ENCODE measurements around the gene THSD8.
"Not testable (repeated sequence)": the region's sequence is repeated elsewhere in the genome, so short reads cannot be mapped to it uniquely, and the experiment has no call there.

THSD8 gene

DNA sequence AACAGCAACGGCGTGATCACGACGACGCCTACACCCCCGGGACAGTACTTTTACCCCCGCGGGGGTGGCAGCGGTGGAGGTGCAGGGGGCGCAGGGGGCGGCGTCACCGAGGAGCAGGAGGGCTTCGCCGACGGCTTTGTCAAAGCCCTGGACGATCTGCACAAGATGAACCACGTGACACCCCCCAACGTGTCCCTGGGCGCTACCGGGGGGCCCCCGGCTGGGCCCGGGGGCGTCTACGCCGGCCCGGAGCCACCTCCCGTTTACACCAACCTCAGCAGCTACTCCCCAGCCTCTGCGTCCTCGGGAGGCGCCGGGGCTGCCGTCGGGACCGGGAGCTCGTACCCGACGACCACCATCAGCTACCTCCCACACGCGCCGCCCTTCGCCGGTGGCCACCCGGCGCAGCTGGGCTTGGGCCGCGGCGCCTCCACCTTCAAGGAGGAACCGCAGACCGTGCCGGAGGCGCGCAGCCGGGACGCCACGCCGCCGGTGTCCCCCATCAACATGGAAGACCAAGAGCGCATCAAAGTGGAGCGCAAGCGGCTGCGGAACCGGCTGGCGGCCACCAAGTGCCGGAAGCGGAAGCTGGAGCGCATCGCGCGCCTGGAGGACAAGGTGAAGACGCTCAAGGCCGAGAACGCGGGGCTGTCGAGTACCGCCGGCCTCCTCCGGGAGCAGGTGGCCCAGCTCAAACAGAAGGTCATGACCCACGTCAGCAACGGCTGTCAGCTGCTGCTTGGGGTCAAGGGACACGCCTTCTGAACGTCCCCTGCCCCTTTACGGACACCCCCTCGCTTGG lies 9.6 kb upstream of the THSD8 start:
- DNase-seq (ENCODE audit: low spot score): peak; percentile 81

DNA sequence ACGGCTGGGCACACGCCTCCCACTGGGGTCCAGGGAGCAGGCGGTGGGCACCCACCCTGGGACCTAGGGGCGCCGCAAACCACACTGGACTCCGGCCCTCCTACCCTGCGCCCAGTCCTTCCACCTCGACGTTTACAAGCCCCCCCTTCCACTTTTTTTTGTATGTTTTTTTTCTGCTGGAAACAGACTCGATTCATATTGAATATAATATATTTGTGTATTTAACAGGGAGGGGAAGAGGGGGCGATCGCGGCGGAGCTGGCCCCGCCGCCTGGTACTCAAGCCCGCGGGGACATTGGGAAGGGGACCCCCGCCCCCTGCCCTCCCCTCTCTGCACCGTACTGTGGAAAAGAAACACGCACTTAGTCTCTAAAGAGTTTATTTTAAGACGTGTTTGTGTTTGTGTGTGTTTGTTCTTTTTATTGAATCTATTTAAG lies 9.0 kb upstream of the THSD8 start:
- DNase-seq (ENCODE audit: low spot score): no peak

DNA sequence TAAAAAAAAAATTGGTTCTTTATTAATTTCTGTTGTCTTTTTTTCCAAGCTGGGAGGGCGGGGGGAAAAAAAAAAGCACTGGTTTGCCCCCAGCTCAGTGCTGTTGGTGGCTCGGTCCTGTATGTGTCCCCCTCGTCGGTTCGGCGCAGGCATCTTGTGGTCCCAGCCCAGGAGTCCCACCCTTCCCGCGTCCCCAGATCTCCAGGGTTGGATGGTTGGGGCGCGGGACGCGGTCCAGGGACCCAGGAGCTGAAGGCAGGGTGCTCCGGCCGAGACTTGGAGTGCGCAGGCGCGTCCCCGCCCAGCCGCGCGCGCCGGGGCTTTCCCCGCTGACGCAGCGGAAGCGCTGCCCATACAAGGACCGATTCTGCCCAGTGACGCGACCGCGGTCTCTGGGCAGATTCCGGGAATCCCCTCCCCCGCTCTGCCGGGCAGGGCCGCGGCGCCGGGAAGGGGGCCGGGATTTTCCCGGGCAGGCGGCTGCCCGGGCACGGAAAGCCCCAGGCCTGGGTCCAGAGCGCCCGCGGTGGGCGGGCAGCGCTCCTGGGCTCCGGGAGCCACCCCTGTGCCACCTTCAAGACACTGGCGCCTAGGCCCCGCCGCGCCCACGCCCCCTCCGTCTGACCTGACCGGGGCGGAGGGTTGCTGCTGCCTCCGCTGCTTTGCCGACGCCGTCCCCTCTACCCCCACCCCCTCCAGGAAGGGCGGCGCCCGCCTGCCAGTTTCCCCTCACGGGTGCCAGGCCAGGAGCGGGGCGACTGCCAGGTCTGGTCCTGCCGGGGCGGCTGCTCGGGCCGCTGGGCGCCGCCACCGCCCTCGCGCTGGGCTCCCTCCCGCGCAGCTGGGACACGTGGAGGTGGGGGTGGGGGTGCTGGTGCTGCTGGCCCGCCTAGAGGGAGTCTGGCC lies 8.3 kb upstream of the THSD8 start:
- DNase-seq (ENCODE audit: low spot score): peak; percentile 96

DNA sequence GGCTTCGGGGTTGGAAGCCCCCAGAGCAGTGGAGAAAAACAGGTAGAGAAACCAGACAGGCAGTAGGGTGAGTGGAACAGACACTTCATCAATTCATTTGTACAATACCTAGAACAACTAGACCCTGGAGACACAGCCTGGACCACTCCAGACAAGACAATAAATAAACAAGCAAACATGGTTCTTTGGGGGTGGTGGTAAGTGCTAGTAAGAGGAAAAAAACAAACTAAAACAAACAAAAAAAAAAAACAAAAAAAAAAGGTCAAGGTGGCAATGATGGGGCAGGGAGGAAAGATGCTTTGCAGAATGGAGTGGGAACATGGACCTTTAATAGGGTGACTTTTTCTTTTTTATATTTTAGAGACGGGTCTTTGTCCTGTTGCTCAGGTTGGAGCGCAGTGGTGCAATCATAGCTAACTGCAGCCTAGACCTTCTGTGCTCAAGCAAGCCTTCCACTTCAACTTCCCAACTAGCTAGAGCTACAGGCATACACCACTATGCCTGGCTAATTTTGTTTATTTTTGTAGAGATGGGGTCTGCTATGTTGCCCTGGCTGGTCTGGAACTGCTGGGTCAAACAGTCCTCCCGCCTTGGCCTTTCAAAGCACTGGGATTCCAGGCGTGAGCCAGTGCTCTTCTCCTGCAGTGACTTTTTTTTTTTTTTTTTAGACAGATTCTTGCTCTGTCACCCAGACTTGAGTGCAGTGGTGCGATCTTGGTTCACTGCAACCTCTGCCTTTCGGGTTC lies 7.5 kb upstream of the THSD8 start:
- DNase-seq (ENCODE audit: low spot score): no peak

DNA sequence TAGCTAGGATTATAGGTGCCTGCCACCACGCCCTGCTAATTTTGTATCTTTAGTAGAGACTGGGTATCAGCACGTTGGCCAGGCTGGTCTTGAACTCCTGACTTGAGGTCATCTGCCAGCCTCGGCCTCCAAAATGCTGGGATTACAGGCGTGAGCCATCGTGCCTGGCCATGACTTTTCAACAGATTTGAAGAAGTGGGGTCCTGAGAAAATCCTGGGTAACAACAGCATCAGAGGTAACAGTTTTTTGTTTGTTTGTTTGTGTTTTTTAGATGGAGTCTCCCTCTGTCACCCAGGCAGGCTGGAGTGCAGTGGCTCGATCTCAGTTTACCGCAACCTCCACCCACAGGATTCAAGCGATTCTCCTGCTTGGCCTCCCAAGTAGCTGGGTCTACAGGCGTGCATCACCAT lies 6.9 kb upstream of the THSD8 start:
- no peak for DNase-seq (ENCODE audit: low spot score)

DNA sequence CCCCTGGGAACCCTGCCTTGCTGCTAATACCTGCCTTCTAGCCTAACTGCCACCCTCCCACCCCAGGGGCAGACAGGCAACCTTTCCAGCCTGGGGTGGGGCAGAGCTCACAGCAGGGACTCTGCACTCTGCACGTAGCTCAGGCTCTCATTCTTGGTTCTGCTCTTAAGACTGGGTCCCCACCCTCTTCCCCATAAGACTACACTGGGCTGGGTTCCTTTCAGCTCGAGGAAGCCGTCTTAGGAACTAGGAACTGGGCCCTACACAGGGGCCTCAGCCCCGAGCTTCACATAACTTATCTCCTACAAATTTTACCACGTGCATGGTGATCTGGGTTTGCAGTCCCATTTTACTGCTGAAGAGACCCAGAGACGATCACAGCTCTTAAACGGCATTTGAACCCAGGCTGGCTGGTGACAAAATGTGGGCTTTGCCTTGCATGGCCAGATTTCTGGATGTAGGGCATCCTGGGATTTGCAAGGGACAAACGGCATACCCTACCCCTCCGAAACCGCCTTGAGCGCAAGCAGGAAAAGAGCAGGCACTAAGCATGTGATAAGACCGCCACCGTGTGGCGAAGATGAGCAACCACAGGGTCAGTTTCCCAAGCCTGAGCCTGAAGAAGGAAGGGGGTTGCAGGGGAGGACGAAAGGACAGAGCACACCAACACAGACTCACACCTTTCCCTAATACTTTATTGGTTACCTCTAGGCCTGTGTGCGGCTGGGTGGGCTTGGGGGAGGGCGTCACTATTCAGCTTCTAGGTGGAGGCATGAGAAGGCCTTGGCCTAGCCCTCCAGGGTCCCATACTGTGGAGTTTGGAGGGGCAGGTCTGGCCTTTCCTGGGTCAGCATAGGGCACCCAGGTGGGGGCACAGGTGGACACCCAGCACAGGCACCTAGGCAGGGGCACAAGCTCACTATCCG lies 5.5 kb upstream of the THSD8 start:
- peak; percentile 87 for DNase-seq (ENCODE audit: low spot score)

GRCh38 chr19:12797141-12797587 lies 4.7 kb upstream of the THSD8 start:
- no peak for DNase-seq (ENCODE audit: low spot score)

DNA sequence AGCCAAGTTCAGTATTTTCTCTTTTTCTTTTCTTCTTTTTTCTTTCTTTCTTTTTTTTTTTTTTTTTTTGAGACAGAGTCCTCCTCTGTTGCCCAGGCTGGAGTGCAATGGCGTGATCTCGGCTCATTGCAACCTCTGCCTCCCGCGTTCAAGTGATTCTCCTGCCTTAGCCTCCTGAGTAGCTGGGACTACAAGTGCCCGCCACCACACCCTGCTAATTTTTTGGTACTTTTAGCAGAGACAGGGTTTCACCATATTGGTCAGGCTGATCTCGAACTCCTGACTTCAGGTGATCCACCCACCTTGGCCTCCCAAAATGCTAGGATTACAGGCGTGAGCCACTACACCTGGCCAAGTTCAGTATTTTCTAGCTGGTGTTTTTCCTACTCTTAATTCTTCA lies 4.3 kb upstream of the THSD8 start:
- DNase-seq (ENCODE audit: low spot score): not testable (repeated sequence)

DNA sequence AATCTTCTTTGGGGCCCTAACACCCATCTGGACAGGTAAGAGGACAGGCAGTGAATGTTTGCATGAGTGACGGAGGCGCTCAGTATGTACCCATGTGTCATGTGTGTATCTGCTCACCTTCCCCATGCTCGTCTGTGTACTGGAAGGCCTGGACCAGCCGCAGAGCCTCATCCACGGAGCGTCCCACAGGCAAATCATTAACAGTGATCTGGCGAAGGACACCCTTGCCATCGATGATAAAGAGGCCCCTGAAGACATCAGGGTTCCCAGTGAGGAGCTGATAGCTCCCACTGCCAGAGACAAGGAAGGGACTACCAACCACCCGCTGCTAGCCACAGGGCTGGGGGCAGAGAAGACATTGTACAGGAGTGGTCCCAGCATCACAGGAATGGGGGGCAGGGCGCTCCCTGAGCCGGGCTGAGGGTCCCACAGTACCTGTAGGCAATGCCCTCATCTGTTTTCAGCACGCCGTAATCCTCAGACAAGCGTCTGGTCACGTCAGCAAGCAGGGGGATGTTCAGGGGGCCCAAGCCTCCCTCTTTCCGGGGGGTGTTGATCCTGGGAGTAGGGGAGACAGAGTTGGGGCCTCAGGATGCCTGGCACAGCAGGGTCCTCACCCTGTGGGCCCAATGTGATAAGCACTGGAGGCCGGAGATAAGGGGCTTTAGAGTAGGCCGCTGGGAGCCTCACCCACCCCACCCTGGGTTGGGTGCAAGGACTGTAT lies 2.0 kb upstream of the THSD8 start:
- DNase-seq (ENCODE audit: low spot score): no peak

DNA sequence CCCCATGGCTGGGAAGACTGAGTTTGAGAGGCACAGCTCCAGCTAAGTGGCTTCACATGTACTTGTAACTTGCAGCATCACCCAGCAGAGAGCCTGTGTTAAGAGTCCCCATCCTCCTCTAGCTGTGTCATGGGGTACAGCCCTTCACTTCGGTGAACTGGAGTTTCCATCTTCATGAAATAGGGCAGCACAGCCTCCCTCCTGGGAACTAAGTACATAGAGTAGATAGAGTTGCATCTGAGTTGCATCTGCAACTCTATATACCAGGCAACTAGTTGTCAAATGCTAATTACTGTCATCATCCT lies 1.5 kb upstream of the THSD8 start:
- DNase-seq (ENCODE audit: low spot score): no peak

DNA sequence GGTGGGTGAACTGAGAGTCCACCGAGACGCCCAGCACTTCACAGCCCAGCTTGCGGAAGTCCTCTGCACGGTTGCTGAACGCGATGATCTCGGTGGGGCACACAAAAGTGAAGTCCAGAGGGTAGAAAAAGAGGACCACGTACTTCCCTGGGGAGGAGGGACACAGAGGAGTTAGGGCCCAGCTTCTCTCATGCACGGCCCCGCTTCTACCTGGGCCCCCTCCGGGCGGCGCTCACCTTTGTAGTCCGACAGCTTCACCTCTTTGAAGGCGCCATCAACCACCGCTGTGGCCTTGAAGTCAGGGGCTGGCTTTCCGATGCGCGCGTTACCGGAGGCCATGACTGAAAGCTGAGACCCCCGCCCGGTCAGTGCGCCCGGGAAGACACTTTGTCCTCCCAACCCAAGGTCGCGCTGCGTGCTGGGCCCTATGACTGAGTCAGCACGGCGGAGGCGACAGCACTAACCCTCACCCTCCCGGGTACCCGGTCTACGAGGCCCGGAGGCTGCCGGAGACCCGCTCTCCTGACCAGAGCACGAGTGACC lies 875 bp upstream of the THSD8 start:
- no peak for DNase-seq (ENCODE audit: low spot score)

DNA sequence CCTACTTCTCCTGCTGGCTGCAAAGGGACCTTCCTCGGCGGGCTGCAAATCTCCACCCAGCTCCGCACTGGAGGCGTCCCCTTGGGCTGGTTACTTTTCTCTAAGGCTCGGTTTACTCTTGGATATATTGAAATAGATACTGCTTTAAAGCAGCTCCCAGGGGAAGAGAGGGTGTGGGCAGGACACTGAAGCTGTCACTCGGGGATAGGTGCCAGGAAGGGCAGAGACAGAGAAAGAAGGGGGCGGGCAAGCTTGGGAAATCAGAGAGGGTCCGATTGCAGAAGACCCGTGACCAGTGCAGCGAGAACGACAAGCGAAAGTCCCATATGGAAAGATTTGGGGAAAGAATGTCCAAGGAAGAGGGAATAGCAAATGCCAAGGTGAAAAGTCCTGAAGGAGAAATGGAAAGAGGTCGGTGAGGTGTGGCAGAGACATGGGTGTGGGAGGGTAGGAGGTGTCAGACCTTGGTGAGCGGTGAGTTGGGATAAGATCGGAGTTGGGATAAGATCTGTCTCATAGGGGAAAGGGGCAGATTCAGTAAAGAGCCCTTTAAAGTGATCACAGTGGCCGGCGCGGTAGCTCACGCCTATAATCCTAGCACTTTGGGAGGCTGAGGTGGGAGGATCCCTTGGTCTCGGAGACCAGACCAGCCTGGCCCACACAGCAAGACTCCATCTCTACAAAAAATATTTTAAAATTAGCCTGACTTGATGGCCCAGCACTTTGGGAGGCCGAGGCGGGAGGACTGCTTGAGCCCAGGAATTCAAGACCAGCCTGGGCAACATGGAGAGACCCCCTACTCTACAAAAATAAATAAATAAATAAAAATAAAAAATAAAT lies 618 bp downstream of the THSD8 start:
- no peak for DNase-seq (ENCODE audit: low spot score)

DNA sequence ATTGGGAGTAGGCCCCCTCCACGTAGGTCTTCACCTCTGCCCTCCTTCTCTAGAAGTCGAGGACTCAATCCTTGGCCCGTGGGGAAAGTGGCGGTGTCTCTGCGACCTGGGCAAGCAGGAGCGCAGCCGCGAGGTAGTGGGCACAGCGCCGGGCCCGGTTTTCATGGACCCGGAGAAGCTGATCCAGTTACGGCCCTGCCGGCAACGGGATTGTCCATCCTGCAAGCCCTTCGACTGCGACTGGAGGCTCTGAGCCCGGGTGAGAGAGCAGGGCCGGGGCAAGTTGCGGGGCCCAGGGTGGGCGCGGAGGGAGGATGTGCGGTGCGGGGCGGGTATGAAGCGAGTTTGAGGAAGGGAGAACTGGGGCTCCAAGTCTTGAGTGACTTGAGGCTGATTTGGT lies 2.2 kb downstream of the THSD8 start:
- DNase-seq (ENCODE audit: low spot score): no peak

DNA sequence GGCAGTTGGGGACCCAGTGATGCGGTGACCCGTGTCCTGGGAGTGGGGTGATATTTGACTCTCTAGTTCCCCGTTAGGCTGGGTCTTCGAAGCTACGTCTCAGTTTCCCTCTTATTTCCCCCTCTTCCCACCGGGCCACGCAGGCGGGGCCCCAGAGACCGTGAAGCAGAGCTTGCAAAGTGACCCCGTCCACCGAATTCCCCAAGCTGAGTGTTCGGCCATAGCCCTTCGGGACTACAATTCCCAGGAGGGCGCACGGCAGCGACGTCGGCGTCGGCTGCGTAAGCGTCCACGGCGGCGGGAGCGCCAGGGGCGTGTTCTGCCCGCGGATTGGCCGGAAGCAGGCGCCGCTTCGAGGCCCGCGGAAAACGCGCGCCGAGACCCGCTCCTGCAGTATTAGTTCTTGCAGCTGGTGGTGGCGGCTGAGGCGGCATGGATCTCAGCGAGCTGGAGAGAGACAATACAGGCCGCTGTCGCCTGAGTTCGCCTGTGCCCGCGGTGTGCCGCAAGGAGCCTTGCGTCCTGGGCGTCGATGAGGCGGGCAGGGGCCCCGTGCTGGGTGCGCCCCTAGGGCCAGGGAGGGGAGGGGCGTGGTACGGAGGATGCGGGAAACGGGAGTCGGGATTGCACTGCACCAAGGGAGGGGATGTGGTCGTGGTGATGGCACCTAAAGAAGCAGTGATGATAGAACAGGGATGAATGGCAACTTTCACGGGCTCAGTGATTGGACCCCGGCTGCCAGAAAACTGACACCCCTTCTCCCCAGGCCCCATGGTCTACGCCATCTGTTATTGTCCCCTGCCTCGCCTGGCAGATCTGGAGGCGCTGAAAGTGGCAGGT lies 4.6 kb downstream of the THSD8 start, which contains the start of gene RNASEH2A:
Gene RNASEH2A, plus strand, starts transcription at position 343 of the 840 bp plus-strand sequence. Its CDS starts 90 bp downstream, at position 433.
- peak; percentile 90 for DNase-seq (ENCODE audit: low spot score)

DNA sequence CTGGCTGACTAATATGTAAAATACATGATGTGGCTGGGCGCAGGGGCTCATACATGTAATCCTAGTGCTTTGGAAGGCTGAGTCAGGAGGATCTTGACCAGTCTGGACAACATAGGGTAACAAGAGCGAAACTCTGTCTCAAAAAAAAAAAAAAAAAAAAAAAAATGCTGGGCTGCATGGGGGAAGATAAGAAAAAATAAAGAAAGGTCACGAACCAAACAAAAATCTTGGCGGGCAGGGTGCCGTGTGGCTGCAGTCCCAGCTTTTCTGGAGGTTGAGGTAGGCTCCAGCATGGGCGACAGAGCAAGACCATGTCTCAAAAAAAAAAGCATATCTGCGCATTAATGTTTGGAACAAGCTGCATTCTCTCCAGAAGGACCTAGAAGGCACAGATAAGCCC lies 13.2 kb downstream of the THSD8 start:
- no peak for DNase-seq (ENCODE audit: low spot score)

DNA sequence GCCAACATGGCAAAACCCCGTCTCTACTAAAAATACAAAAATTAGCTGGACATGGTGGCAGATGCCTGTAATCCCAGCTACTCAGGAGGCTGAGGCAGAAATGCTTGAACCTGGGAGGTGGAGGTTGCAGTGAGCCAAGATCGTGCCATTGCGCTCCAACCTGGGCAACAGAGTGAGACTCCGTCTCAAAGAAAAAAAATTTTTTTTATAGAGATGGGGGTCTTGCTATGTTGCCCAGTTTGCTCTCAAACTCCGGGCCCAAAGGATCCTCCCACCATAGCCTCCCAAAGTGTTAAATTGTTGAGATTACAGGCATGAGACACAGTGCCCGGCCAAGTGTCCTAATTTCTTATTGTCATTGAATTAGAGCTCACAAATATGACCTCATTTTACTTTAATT lies 15.3 kb downstream of the THSD8 start:
- not testable (repeated sequence) for DNase-seq (ENCODE audit: low spot score)

DNA sequence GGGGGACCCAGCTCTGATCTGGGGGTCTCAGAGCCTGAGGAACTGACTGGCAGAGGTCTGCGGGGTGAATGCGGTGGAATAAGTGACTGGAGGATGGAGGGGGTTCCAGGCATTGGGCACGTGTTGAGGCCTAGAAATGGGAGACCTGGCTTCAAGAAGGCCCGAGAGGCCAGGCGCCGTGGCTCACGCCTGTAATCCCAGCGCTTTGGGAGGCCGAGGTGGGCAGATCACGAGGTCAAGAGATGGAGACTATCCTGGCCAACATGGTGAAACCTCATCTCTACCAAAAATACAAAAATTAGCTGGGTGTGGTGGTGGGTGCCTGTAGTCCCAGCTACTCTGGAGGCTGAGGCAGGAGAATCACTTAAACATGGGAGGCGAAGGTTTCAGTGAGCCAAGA lies 15.9 kb downstream of the THSD8 start:
- DNase-seq (ENCODE audit: low spot score): not testable (repeated sequence)

GRCh38 chr19:12821761-12822160 lies 19.9 kb downstream of the THSD8 start:
- DNase-seq (ENCODE audit: low spot score): no peak

Measured in left forelimb (tissue), 1 donor.